ENCODE data around the gene AGPAT1.

GRCh38 chr6:32189069-32189741 is 13.3 kb upstream of the AGPAT1 start:
- TF ChIP-seq EP300 (IDR thresholded peaks at IDR 0.05; ENCODE audit: borderline replicate concordance in 1 of 2, low read depth in 2 of 2, low read length in 2 of 2) (no peak), CTCF (IDR thresholded peaks at IDR 0.05; ENCODE audit: control extremely low read depth in 1 of 3, insufficient read depth in 1 of 3, low read depth in 1 of 3, low read length in 3 of 3) (no peak), ATF2 (IDR thresholded peaks at IDR 0.05; ENCODE audit: low read length) (no peak), POLR2A (IDR thresholded peaks at IDR 0.05; ENCODE audit: control extremely low read depth in 1 of 2, low read depth in 2 of 2, low read length in 2 of 2) (no peak)
